MCF 10A (cell line): ENCODE results near the gene LY6G6D. TPM values are rescaled to one million over a fixed set of nuclear protein-coding genes. Genes with fewer than 3 reads are reported as not detected.
"Not testable (repeated sequence)": the region's sequence is repeated elsewhere in the genome, so short reads cannot be mapped to it uniquely, and the experiment has no call there.

Experiments used
- BruUV-seq: library from RNA; stranded (reverse); fragments of 400-500 nt; replicated peaks from 2 replicates; lab custom pipeline; 2021; lab: Mats Ljungman, UMichigan
- CTCF ChIA-PET: fragments of 300-600 bp; sonication (Branson Sonifier 250); formaldehyde crosslinking; extraction: SDS; loops from one replicate; lab custom pipeline; 2021; ENCODE audit warnings: antibody characterized with exemption, inconsistent platforms; lab: Yijun Ruan, JAX
- POLR2A ChIA-PET: fragments of 300-600, 350-650 bp; sonication (Branson Sonifier 250); formaldehyde crosslinking; extraction: SDS; loops from one replicate; lab custom pipeline; 2020; ENCODE audit warnings: antibody characterized with exemption, inconsistent platforms; lab: Yijun Ruan, JAX
- DNase-seq: peaks from one replicate; pipeline ENCODE4 v3.0.0-alpha.2; 2018; ENCODE audit not compliant: unreplicated experiment
- H3K27ac Mint-ChIP-seq: one replicate; pipeline ENCODE4 v1.8.0; 2022; ENCODE audit warnings: mild to moderate bottlenecking, low read depth, mixed read lengths; ENCODE audit not compliant: unreplicated experiment
- H3K27me3 Mint-ChIP-seq: one replicate; pipeline ENCODE4 v1.8.0; 2022; ENCODE audit warnings: mixed read lengths; ENCODE audit not compliant: insufficient read depth, unreplicated experiment
- H3K36me3 Mint-ChIP-seq: one replicate; pipeline ENCODE4 v1.8.0; 2022; ENCODE audit warnings: mild to moderate bottlenecking, moderate library complexity, mixed read lengths; ENCODE audit not compliant: insufficient read depth, unreplicated experiment
- H3K4me1 Mint-ChIP-seq: one replicate; pipeline ENCODE4 v1.8.0; 2022; ENCODE audit warnings: mixed read lengths; ENCODE audit not compliant: insufficient read depth, unreplicated experiment
- H3K4me3 Mint-ChIP-seq: one replicate; pipeline ENCODE4 v1.8.0; 2022; ENCODE audit warnings: mild to moderate bottlenecking, moderate library complexity, mixed read lengths; ENCODE audit not compliant: unreplicated experiment
- H3K9me3 Mint-ChIP-seq: one replicate; pipeline ENCODE4 v1.8.0; 2022; ENCODE audit warnings: mixed read lengths; ENCODE audit not compliant: unreplicated experiment
- CTCF ChIP-seq: fragments of 200-600 bp; IDR thresholded peaks from one replicate; pipeline ENCODE4 v1.8.0; 2022; ENCODE audit warnings: antibody characterized with exemption, mild to moderate bottlenecking; ENCODE audit not compliant: unreplicated experiment
- intact Hi-C: fragments of 100-400 bp; cut with micrococcal nuclease; formaldehyde crosslinking; loops from 2 replicates; pipeline ENCODE4 v1.14.1; 2022
- total RNA-seq: library from RNA; stranded (reverse); gene quantifications from 2 replicates; pipeline ENCODE4 v1.2.3, GENCODE V29; 2022

Gene LY6G6D
- total RNA-seq, 1 experiment from 2014 or later: not detected

GRCh38 chr6:31707701-31708100 is 7.4 kb upstream of the LY6G6D start:
- no peaks in the 10 kb centered on the region for H3K9me3 Mint-ChIP-seq
- DNase-seq: no peak
- no peak for TF ChIP-seq CTCF
- peaks cover 6% of the 10 kb centered on the region for H3K36me3 Mint-ChIP-seq
- intact Hi-C loops: no loop called here
- peaks cover 12% of the 10 kb centered on the region for H3K4me1 Mint-ChIP-seq
- CTCF ChIA-PET: no interaction called here
- BruUV-seq: no TSS peak
- no peaks in the 10 kb centered on the region for H3K27me3 Mint-ChIP-seq
- no peak overlapping the region for H3K4me3 Mint-ChIP-seq
- POLR2A ChIA-PET: no interaction called here
- H3K27ac Mint-ChIP-seq: no peak overlapping the region

GRCh38 chr6:31708224-31708623 is 6.9 kb upstream of the LY6G6D start:
- BruUV-seq: no TSS peak
- CTCF ChIA-PET: no interaction called here
- peaks cover 3% of the 10 kb centered on the region for H3K36me3 Mint-ChIP-seq
- no peaks in the 10 kb centered on the region for H3K27me3 Mint-ChIP-seq
- DNase-seq: no peak
- no peak overlapping the region for H3K4me3 Mint-ChIP-seq
- POLR2A ChIA-PET: interaction anchor here (1.4 kb wide), 1 partner anchor 119 kb away, joined by 3 read pairs; the partner anchor contains the start of gene HSPA1B
- TF ChIP-seq CTCF: no peak
- intact Hi-C loops: no loop called here
- peaks cover 10% of the 10 kb centered on the region for H3K4me1 Mint-ChIP-seq
- no peak overlapping the region for H3K27ac Mint-ChIP-seq
- no peaks in the 10 kb centered on the region for H3K9me3 Mint-ChIP-seq

GRCh38 chr6:31709157-31709556 is 6.0 kb upstream of the LY6G6D start:
- H3K27ac Mint-ChIP-seq, H3K36me3 Mint-ChIP-seq, intact Hi-C loops, H3K27me3 Mint-ChIP-seq, H3K4me3 Mint-ChIP-seq, BruUV-seq, H3K9me3 Mint-ChIP-seq, H3K4me1 Mint-ChIP-seq, DNase-seq: not testable (repeated sequence)
- POLR2A ChIA-PET: interaction anchor here (1.4 kb wide), 1 partner anchor 118 kb away, joined by 3 read pairs; the partner anchor contains the start of gene HSPA1B
- CTCF ChIA-PET: interaction anchor here (0.6 kb wide), 2 partner anchors 43 to 234 kb away, joined by 3 read pairs; partner anchors contain the start of gene CSNK2B

GRCh38 chr6:31710523-31711219 is 4.5 kb upstream of the LY6G6D start:
- H3K36me3 Mint-ChIP-seq: no peaks in the 10 kb centered on the region

More at GRCh38 chr6:31710523-31711219, 4.5 kb upstream of the LY6G6D start:
- intact Hi-C loops: no loop called here
- POLR2A ChIA-PET: interaction anchor here (1.4 kb wide), 1 partner anchor 29 kb away, joined by 7 read pairs; the partner anchor contains the start of gene MSH5
- Mint-ChIP-seq H3K27ac (no peak overlapping the region), H3K9me3 (no peaks in the 10 kb centered on the region), H3K4me3 (no peak overlapping the region), H3K4me1 (peaks cover 7% of the 10 kb centered on the region), H3K27me3 (no peaks in the 10 kb centered on the region)
- DNase-seq: no peak
- BruUV-seq: no TSS peak
- CTCF ChIA-PET: interaction anchor here (0.5 to 2.1 kb wide), 2 partner anchors 17 to 1090 kb away, joined by 3 to 7 read pairs; no protein-coding TSS in a partner anchor
- TF ChIP-seq CTCF: no peak
